Gastrocnemius medialis (tissue), 4 donors: Measurements from ENCODE around the gene CDC14A. TPM values are rescaled to one million over a fixed set of nuclear protein-coding genes. Genes with fewer than 3 reads are reported as not detected.

ENCODE experiments used
- ATAC-seq, 2 donors: fragments of 150-250 bp; one replicate each; pipeline ENCODE4 v1.9.1; 2016
- DNase-seq, 2 donors: peaks; one replicate each; pipeline ENCODE4 v3.0.0-alpha.2; 2019
- H3K27ac ChIP-seq, 4 donors: fragments of 200-600 bp; sonication (generic); 1 replicate in 1 of 4; 2 replicates in 3 of 4; pipeline ENCODE4 v1.5.1; 2016 to 2018; ENCODE audit warnings: mild to moderate bottlenecking in 2 of 4, moderate library complexity in 1 of 4
- H3K27me3 ChIP-seq, 3 donors: fragments of 200-600 bp; sonication (generic) in 2 of 3; 1 replicate in 1 of 3; 2 replicates in 2 of 3; pipeline versions ENCODE4 v1.5.1 to v1.6.0; 2016 to 2019; ENCODE audit warnings: mild to moderate bottlenecking in 1 of 3, moderate library complexity in 1 of 3
- H3K36me3 ChIP-seq, 2 donors: fragments of 200-600 bp; sonication (generic) in 1 of 2; one replicate each; pipeline ENCODE4 v1.5.1; 2017 to 2018
- H3K4me1 ChIP-seq, 2 donors: fragments of 200-600 bp; sonication (generic) in 1 of 2; one replicate each; pipeline ENCODE4 v1.5.1; 2016 to 2017; ENCODE audit warnings: mild to moderate bottlenecking in 2 of 2
- H3K4me3 ChIP-seq, 4 donors: fragments of 200-600 bp; sonication (generic) in 3 of 4; 1 replicate in 1 of 4; 2 replicates in 3 of 4; pipeline ENCODE4 v1.5.1; 2016 to 2019; ENCODE audit warnings: mild to moderate bottlenecking in 2 of 4
- H3K9me3 ChIP-seq, 3 donors: fragments of 200-600 bp; sonication (generic) in 2 of 3; 1 replicate in 1 of 3; 2 replicates in 2 of 3; pipeline ENCODE4 v1.5.1; 2016 to 2019
- POLR2A ChIP-seq, 2 donors: fragments of 450-650 bp; IDR thresholded peaks; one replicate each; pipeline ENCODE4 v1.6.1; 2017; ENCODE audit warnings: antibody characterized with exemption in 2 of 2, mild to moderate bottlenecking in 2 of 2, moderate library complexity in 2 of 2
- in situ Hi-C, 4 donors: fragments of 200-750 bp; cut with MboI; loops; one replicate each; pipeline versions ENCODE4 v1.15.0 to v1.8.0; 2017; ENCODE audit warnings: low sequenced_read_pairs in 4 of 4
- intact Hi-C: fragments of 100-400 bp; cut with DNase I; formaldehyde crosslinking; loops from one replicate; pipeline ENCODE4 v1.15.1; 2023; ENCODE audit warnings: low total_unique reads
- total RNA-seq, 4 donors: library from RNA; depleted of rRNA; stranded (reverse); fragments of >200 nt; gene quantifications; one replicate each; pipeline versions ENCODE4 v1.1.0 to v1.2.3, GENCODE V29; 2016
- TF ChIP-seq, protein P1 (sequence below), 5 experiments: fragments of 450-650 bp in 3 of 5; fragments of 200-600 bp in 2 of 5; sonication (generic) in 2 of 5; IDR thresholded peaks in 4 of 5; conservative IDR thresholded peaks in 1 of 5; 1 replicate in 4 of 5; 2 replicates in 1 of 5; pipeline ENCODE4 v1.5.1; 2016 to 2019; ENCODE audit warnings: antibody characterized with exemption in 5 of 5, mild to moderate bottlenecking in 3 of 5, moderate library complexity in 3 of 5

The CDC14A gene
- total RNA-seq, 4 donors from 2014 or later = 2.1 to 10.0 (median 6.0) TPM

DNA sequence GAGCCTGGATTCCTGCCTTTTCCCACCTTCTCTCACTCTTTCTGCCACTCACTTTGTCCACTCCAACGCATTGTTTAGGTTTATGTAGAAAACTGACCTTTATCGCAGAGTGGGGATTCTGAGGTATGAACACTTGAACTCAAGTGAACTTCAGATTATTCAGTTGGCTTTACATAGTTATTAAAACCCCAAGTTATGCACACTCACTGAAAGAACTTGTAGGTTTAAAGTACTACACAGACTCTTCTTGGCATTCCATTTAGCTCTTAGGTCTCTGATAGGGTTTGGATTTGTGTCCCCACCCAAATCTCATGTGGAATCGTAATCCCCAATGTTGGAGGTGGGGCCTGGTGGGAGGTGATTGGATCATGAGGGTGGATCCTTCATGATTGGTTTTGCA lies 46.4 kb upstream of the CDC14A start:
- intact Hi-C loops (no loop called here), in situ Hi-C loops (no loop called here)
- Histone ChIP-seq H3K4me1 (no peaks in the 10 kb centered on the region), H3K4me3 (no peak overlapping the region), H3K27me3 (no peaks in the 10 kb centered on the region), H3K9me3 (no peaks in the 10 kb centered on the region), H3K27ac (no peak overlapping the region), H3K36me3 (no peaks in the 10 kb centered on the region)
- ATAC-seq (no peak), DNase-seq (no peak)
- no peak for TF ChIP-seq POLR2A (IDR thresholded peaks at IDR 0.05)
- TF ChIP-seq, protein P1, sequence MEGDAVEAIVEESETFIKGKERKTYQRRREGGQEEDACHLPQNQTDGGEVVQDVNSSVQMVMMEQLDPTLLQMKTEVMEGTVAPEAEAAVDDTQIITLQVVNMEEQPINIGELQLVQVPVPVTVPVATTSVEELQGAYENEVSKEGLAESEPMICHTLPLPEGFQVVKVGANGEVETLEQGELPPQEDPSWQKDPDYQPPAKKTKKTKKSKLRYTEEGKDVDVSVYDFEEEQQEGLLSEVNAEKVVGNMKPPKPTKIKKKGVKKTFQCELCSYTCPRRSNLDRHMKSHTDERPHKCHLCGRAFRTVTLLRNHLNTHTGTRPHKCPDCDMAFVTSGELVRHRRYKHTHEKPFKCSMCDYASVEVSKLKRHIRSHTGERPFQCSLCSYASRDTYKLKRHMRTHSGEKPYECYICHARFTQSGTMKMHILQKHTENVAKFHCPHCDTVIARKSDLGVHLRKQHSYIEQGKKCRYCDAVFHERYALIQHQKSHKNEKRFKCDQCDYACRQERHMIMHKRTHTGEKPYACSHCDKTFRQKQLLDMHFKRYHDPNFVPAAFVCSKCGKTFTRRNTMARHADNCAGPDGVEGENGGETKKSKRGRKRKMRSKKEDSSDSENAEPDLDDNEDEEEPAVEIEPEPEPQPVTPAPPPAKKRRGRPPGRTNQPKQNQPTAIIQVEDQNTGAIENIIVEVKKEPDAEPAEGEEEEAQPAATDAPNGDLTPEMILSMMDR (IDR thresholded peaks at IDR 0.05 in 4 of 5, conservative IDR thresholded peaks at IDR 0.05 in 1 of 5) = no peak

DNA sequence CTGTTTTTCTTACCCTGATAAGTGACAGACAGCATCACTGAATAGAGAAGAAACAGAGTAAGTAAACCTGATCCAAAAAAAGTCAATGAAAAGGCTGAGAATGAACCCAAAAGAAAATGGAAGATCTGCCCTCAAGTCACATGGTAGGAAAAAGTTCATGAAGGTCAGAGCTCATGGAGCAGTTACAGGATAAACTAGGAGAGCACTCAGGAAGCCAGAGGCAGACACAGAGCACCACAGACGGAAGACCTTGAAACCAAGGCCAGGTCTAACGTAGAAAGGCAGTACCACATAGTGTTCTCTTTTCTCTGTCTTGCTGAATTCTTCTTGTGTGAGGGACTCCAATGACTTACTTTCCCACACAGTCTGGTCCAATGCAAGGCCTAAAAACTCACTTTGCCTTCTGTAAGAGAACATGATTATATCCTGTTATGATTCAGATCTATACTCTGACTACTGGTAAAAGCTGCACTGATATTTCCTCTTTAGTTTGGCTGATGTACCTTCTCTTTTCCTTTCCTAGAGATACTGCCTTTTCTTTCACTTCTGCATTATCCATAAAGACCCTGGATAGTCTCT lies 45.5 kb upstream of the CDC14A start:
- Histone ChIP-seq H3K4me3 (no peak overlapping the region), H3K9me3 (no peaks in the 10 kb centered on the region), H3K27ac (no peak overlapping the region), H3K27me3 (no peaks in the 10 kb centered on the region), H3K36me3 (no peaks in the 10 kb centered on the region), H3K4me1 (no peaks in the 10 kb centered on the region)
- in situ Hi-C loops (no loop called here), intact Hi-C loops (no loop called here)
- no peak for ATAC-seq
- no peak for DNase-seq
- TF ChIP-seq, protein P1 (IDR thresholded peaks at IDR 0.05 in 4 of 5, conservative IDR thresholded peaks at IDR 0.05 in 1 of 5) = no peak
- TF ChIP-seq POLR2A (IDR thresholded peaks at IDR 0.05) = no peak

DNA sequence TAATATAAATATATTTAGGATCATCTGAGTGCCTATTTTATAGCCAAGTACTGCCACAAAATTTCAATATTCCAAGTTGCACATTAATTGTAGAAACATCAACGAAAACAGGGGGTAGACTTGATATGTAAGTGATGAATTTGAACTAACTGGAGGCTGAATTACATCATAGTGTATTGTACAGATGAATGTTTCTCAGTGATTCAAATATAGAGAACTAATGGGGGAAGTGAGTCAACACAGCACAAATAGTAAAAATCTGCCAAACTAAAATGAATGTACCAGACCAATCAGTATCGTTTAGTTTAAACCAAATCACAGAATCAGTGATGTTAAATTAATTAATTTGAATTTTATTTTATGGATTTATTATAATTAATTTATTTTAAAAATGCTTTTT lies 43.5 kb upstream of the CDC14A start:
- Histone ChIP-seq H3K9me3 (no peaks in the 10 kb centered on the region), H3K27ac (no peak overlapping the region), H3K27me3 (no peaks in the 10 kb centered on the region), H3K4me1 (no peaks in the 10 kb centered on the region), H3K36me3 (no peaks in the 10 kb centered on the region), H3K4me3 (no peak overlapping the region)
- in situ Hi-C loops = no loop called here
- ATAC-seq (no peak), DNase-seq (no peak)
- TF ChIP-seq POLR2A (IDR thresholded peaks at IDR 0.05) = no peak
- TF ChIP-seq, protein P1 (IDR thresholded peaks at IDR 0.05 in 4 of 5, conservative IDR thresholded peaks at IDR 0.05 in 1 of 5) = no peak
- intact Hi-C loops = no loop called here

- Histone ChIP-seq H3K4me1 (no peaks in the 10 kb centered on the region), H3K27me3 (no peaks in the 10 kb centered on the region), H3K27ac (no peak overlapping the region), H3K9me3 (no peaks in the 10 kb centered on the region), H3K36me3 (no peaks in the 10 kb centered on the region), H3K4me3 (no peak overlapping the region)
- intact Hi-C loops (no loop called here), in situ Hi-C loops (no loop called here)
- DNase-seq (no peak), ATAC-seq (no peak)
- no peak for TF ChIP-seq POLR2A (IDR thresholded peaks at IDR 0.05)
- TF ChIP-seq, protein P1 (IDR thresholded peaks at IDR 0.05 in 4 of 5, conservative IDR thresholded peaks at IDR 0.05 in 1 of 5) = no peak
These were observed 42.4 kb upstream of the CDC14A start for GRCh38 chr1:100309863-100310262.

- Histone ChIP-seq H3K4me1 (no peaks in the 10 kb centered on the region), H3K36me3 (no peaks in the 10 kb centered on the region), H3K27me3 (no peaks in the 10 kb centered on the region), H3K27ac (no peak overlapping the region), H3K4me3 (no peak overlapping the region), H3K9me3 (no peaks in the 10 kb centered on the region)
- DNase-seq (no peak), ATAC-seq (no peak)
- TF ChIP-seq POLR2A (IDR thresholded peaks at IDR 0.05) = no peak
- TF ChIP-seq, protein P1 (IDR thresholded peaks at IDR 0.05 in 4 of 5, conservative IDR thresholded peaks at IDR 0.05 in 1 of 5) = no peak
- in situ Hi-C loops (no loop called here), intact Hi-C loops (no loop called here)
These were observed 38.9 kb upstream of the CDC14A start for GRCh38 chr1:100313382-100313781.
